GM12878 (cell line): ENCODE results near the gene TXNL4A. TPM values are rescaled to one million over a fixed set of nuclear protein-coding genes. Genes with fewer than 3 reads are reported as not detected.

Source experiments
- ATAC-seq: fragments of 200-7000 bp; cut with Tn5 transposase; 3 replicates; pipeline ENCODE4 v1.9.1; 2020; ENCODE audit warnings: mild to moderate bottlenecking, moderate library complexity
- BruUV-seq: library from RNA; stranded (reverse); fragments of 400-500 nt; replicated peaks from 2 replicates; lab custom pipeline; 2021; lab: Mats Ljungman, UMichigan
- CTCF ChIA-PET: fragments of 300-600 bp; sonication (Branson Sonifier 250); formaldehyde crosslinking; extraction: SDS; loops from one replicate; lab custom pipeline; 2021; ENCODE audit warnings: inconsistent platforms; lab: Yijun Ruan, JAX
- POLR2A ChIA-PET: fragments of 350-600 bp; formaldehyde crosslinking; extraction: SDS; loops from one replicate; lab custom pipeline; 2021; ENCODE audit warnings: inconsistent platforms; lab: Charles Lee
- RAD21 ChIA-PET: fragments of 300-600 bp; sonication (Branson Sonifier 250); formaldehyde crosslinking; loops from one replicate; lab custom pipeline; 2023; ENCODE audit warnings: antibody characterized with exemption; ENCODE audit not compliant: unreplicated experiment; lab: Charles Lee
- SMC1A ChIA-PET: fragments of 300-600 bp; sonication (Branson Sonifier 250); formaldehyde crosslinking; loops from one replicate; lab custom pipeline; 2023; ENCODE audit not compliant: unreplicated experiment, uncharacterized antibody; lab: Charles Lee
- DNase-seq: peaks from one replicate; pipeline ENCODE4 v3.0.0-alpha.2; 2011; ENCODE audit warnings: low read depth, low spot score
- FAIRE-seq: peaks from 3 replicates; lab custom pipeline; 2011; peaks lifted over from hg19 to GRCh38; lab: Jason Lieb, UNC
- H2AFZ ChIP-seq: 2 replicates; pipeline ENCODE4 v1.6.0; 2011; ENCODE audit warnings: low read depth, low read length, control low read depth; ENCODE audit not compliant: control insufficient read depth
- H3K27ac ChIP-seq: 2 replicates; pipeline ENCODE4 v1.5.1; 2011; ENCODE audit warnings: control low read depth; ENCODE audit not compliant: control insufficient read depth, insufficient read depth
- H3K27me3 ChIP-seq, 2 experiments: replicated peaks in 1 of 2; 2 replicates each; pipeline versions ENCODE4 v1.6.0 to v1.6.1; 2011; ENCODE audit warnings: low read length in 1 of 2; ENCODE audit not compliant: control insufficient read depth in 2 of 2, insufficient read depth in 2 of 2
- H3K36me3 ChIP-seq, 2 experiments: 2 replicates each; pipeline ENCODE4 v1.5.1; 2011; ENCODE audit warnings: low read length in 1 of 2; ENCODE audit not compliant: control insufficient read depth in 2 of 2, insufficient read depth in 2 of 2
- H3K4me1 ChIP-seq: 2 replicates; pipeline ENCODE4 v1.6.1; 2011; ENCODE audit warnings: mild to moderate bottlenecking, low read length, moderate library complexity, mixed read lengths; ENCODE audit not compliant: control insufficient read depth, insufficient read depth
- H3K4me2 ChIP-seq: 2 replicates; pipeline ENCODE4 v1.6.0; 2011; ENCODE audit warnings: control low read depth; ENCODE audit not compliant: control insufficient read depth, insufficient read depth
- H3K4me3 ChIP-seq: fragments of 200-600 bp; sonication (generic); 2 replicates; pipeline ENCODE4 v1.5.1; 2016
- H3K79me2 ChIP-seq: 2 replicates; pipeline ENCODE4 v1.6.0; 2011; ENCODE audit warnings: low read length; ENCODE audit not compliant: control insufficient read depth, insufficient read depth
- H3K9ac ChIP-seq: 2 replicates; pipeline ENCODE4 v1.8.0; 2011; ENCODE audit warnings: low read length, control low read depth, mixed read lengths; ENCODE audit not compliant: control insufficient read depth, insufficient read depth
- H3K9me3 ChIP-seq: replicated peaks from 3 replicates; pipeline ENCODE4 v1.5.1; 2011; ENCODE audit warnings: mild to moderate bottlenecking, low read length; ENCODE audit not compliant: control insufficient read depth, insufficient read depth
- H4K20me1 ChIP-seq: 2 replicates; pipeline ENCODE4 v1.6.0; 2011; ENCODE audit not compliant: control insufficient read depth, insufficient read depth
- CHD1 ChIP-seq: IDR thresholded peaks from 2 replicates; pipeline ENCODE4 v1.6.1; 2012; ENCODE audit warnings: low read depth, low read length, improper control_type of control experiment
- DPF2 ChIP-seq: fragments of 450-650 bp; IDR thresholded peaks from 2 replicates; pipeline ENCODE4 v1.6.1; 2017; ENCODE audit warnings: mild to moderate bottlenecking
- EED ChIP-seq: sonication (generic); IDR thresholded peaks from 2 replicates; pipeline ENCODE4 v1.6.1; 2016; ENCODE audit warnings: antibody characterized with exemption, low read depth
- ETV6 ChIP-seq, 2 experiments: fragments of 450-650 bp in 1 of 2; IDR thresholded peaks in 1 of 2; conservative IDR thresholded peaks in 1 of 2; 2 replicates each; pipeline ENCODE4 v1.6.1; 2014; ENCODE audit warnings: antibody characterized with exemption in 1 of 2, borderline replicate concordance in 1 of 2, low read depth in 1 of 2, mild to moderate bottlenecking in 1 of 2, moderate library complexity in 1 of 2
- FOS ChIP-seq: IDR thresholded peaks from 3 replicates; pipeline ENCODE4 v1.6.1; 2011; ENCODE audit warnings: borderline replicate concordance; ENCODE audit not compliant: insufficient read length; ENCODE audit errors: extremely low read depth
- FOXM1 ChIP-seq: IDR thresholded peaks from 2 replicates; pipeline ENCODE4 v1.6.1; 2012; ENCODE audit warnings: low read depth, mild to moderate bottlenecking, inconsistent platforms, low read length, moderate library complexity
- GATAD2B ChIP-seq: fragments of 450-650 bp; conservative IDR thresholded peaks from 2 replicates; pipeline ENCODE4 v1.6.1; 2017; ENCODE audit warnings: low read depth, mild to moderate bottlenecking, moderate library complexity
- IKZF2 ChIP-seq, 2 experiments: fragments of 450-650 bp; IDR thresholded peaks; 2 replicates each; pipeline ENCODE4 v1.6.1; 2017; ENCODE audit warnings: mild to moderate bottlenecking in 2 of 2, moderate library complexity in 2 of 2
- JUND ChIP-seq: IDR thresholded peaks from 2 replicates; pipeline ENCODE4 v1.6.1; 2012; ENCODE audit warnings: low read depth, mild to moderate bottlenecking, low read length, improper control_type of control experiment, moderate library complexity
- MTA2 ChIP-seq: fragments of 450-650 bp; IDR thresholded peaks from 2 replicates; pipeline ENCODE4 v1.6.1; 2016; ENCODE audit warnings: low read depth, mild to moderate bottlenecking, moderate library complexity
- NR2F1 ChIP-seq: fragments of 450-650 bp; conservative IDR thresholded peaks from 2 replicates; pipeline ENCODE4 v1.6.1; 2017; ENCODE audit warnings: mild to moderate bottlenecking
- PAX5 ChIP-seq: IDR thresholded peaks from 2 replicates; pipeline ENCODE4 v1.6.1; 2011; ENCODE audit warnings: low read depth, low read length, borderline replicate concordance
- SIN3A ChIP-seq: IDR thresholded peaks from 2 replicates; pipeline ENCODE4 v1.6.1; 2012; ENCODE audit warnings: low read depth, low read length, improper control_type of control experiment
- TAF1 ChIP-seq: IDR thresholded peaks from 2 replicates; pipeline ENCODE4 v1.6.1; 2011; ENCODE audit warnings: mild to moderate bottlenecking, low read depth, low read length, borderline replicate concordance
- TARDBP ChIP-seq: IDR thresholded peaks from 2 replicates; pipeline ENCODE4 v1.6.1; 2016; ENCODE audit warnings: borderline replicate concordance
- WGBS: methylation state at CpG from one replicate; pipeline ENCODE4 v1.1.6; 2016; ENCODE audit warnings: low lambda C conversion rate; ENCODE audit not compliant: insufficient replicate concordance, insufficient coverage; ENCODE audit errors: missing lambda C conversion rate; 5-methylcytosine and 5-hydroxymethylcytosine counted together
- in situ Hi-C: fragments of 300-500 bp; cut with MboI; formaldehyde crosslinking; loops from 9 replicates; pipeline ENCODE4 v1.14.3; 2018; ENCODE audit warnings: mixed read lengths
- intact Hi-C: fragments of 100-400 bp; cut with micrococcal nuclease; formaldehyde crosslinking; loops from one replicate; pipeline ENCODE4 v1.14.2; 2022; ENCODE audit not compliant: unreplicated experiment
- polyA plus RNA-seq, 11 experiments: library from polyadenylated mRNA; depleted of rRNA in 4 of 11; unstranded in 6 of 11; stranded (reverse) in 5 of 11; fragments of >200 nt; fragmentation: Nextera tagmentation in 4 of 11; fragmentation: Illumina TruSeq in 1 of 11; extraction: Ambion mirVana in 4 of 11; extraction: Trizol in 1 of 11; gene quantifications; 1 replicate in 1 of 11; 2 replicates in 10 of 11; pipeline versions ENCODE4 v1.2.1 to v1.2.3, GENCODE V29; 2011 to 2016; ENCODE audit warnings: inconsistent platforms in 2 of 11, missing spikeins in 2 of 11, low read depth in 1 of 11
- total RNA-seq, 4 experiments: library from RNA; depleted of rRNA in 3 of 4; stranded (reverse); fragments of >200 nt in 3 of 4; fragmentation: Illumina TruSeq in 1 of 4; extraction: Trizol in 1 of 4; gene quantifications; 2 replicates each; pipeline versions ENCODE4 v1.2.1 to v1.2.3, GENCODE V29; 2013 to 2021
- TF ChIP-seq, protein P1 (sequence below): IDR thresholded peaks from 2 replicates; pipeline ENCODE4 v1.6.1; 2011; ENCODE audit warnings: low read depth, mild to moderate bottlenecking, low read length, moderate library complexity, borderline replicate concordance; ENCODE audit errors: extremely low read depth
- TF ChIP-seq, protein P2 (sequence below): fragments of 450-650 bp; IDR thresholded peaks from 2 replicates; pipeline ENCODE4 v1.6.1; 2017; ENCODE audit warnings: low read depth, mild to moderate bottlenecking, moderate library complexity

The TXNL4A gene
- total and polyA plus RNA-seq, 10 of the 15 experiments (the other 5 are each of a cell fraction or from before 2014, with no cell fraction given) = 38.4 to 329 (median 128) TPM

DNA sequence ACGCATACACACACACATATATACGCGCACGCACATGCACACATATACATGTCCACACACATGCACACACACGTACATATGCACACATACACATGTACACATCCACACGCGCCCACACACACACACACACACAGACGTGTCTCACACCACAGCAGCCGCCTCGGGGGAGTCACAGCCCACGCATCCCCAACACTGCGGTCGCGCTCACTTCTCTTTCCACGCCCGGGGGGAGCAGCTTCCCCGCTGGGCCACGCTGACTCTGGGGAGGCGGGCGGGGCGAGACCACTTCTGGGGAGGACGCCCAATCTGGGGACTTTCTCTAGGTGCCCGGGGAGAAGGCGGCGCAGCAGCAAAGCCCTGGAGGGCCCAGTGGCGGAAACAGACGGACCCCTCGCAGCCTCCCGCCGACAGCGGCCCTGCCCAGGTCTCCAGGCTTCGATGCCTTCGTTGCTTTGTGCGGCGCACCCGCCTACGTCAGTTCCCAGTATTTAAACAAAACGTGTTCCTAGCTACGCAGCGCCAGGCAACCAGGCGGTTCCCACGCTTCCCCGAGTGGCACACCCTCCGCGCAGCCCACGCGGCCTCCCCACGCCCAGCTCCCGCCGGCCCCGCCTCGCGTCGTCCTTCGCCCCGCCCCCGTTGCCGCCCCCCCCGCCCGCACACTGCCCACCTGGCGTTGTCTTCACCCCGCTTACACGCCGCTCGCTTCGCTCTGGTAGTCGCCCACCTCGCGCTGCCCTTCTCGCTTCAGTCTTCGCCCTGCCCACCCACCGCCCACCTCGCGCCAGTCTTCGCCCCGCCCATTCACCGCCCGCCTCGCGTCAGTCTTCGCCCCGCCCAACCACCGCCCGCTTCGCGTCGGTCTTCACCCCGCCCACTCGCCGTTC lies 45.1 kb upstream of the TXNL4A start:
- Histone ChIP-seq H3K27ac (peak overlapping the region; percentile 60), H4K20me1 (no peaks in the 10 kb centered on the region), H3K4me1 (peaks cover 3% of the 10 kb centered on the region; the same call in 1 of the 2 replicates), H3K4me3 (peak overlapping the region; percentile 64), H3K9ac (peak overlapping the region; percentile 57; the same call in 1 of the 2 replicates), H3K27me3 (no peaks in the 10 kb centered on the region), H2AFZ (peak overlapping the region; percentile 89), H3K79me2 (peaks cover 16% of the 10 kb centered on the region), H3K36me3 (no peaks in the 10 kb centered on the region), H3K4me2 (peak overlapping the region; percentile 90), H3K9me3 (no peaks in the 10 kb centered on the region)
- TSS peak; percentile 77 for BruUV-seq
- 6% methylated on average over 55 of the region's 90 CpGs for WGBS
- no peak for FAIRE-seq
- intact Hi-C loops (loop anchor here (1.0 to 5.0 kb wide), 4 partner anchors 46 to 354 kb away; partner anchors contain the start of genes CTDP1 and TXNL4A), in situ Hi-C loops (no loop called here)
- POLR2A ChIA-PET = interaction anchor here (0.6 to 1.8 kb wide), 6 partner anchors 12 to 504 kb away, joined by 3 to 6 read pairs (median 4); no protein-coding TSS in a partner anchor
- RAD21 ChIA-PET = interaction anchor here (0.6 to 2.1 kb wide), 8 partner anchors 46 to 659 kb away, joined by 3 to 9 read pairs (median 4); partner anchors contain the start of gene ADNP2
- no peak for DNase-seq
- peak; percentile 86 for ATAC-seq
- SMC1A ChIA-PET = interaction anchor here (0.8 to 1.3 kb wide), 2 partner anchors 9 to 122 kb away, joined by 3 to 4 read pairs; no protein-coding TSS in a partner anchor
- CTCF ChIA-PET = interaction anchor here (1.0 to 1.1 kb wide), 2 partner anchors 50 to 126 kb away, joined by 3 to 5 read pairs; no protein-coding TSS in a partner anchor
- TF ChIP-seq, protein P1, sequence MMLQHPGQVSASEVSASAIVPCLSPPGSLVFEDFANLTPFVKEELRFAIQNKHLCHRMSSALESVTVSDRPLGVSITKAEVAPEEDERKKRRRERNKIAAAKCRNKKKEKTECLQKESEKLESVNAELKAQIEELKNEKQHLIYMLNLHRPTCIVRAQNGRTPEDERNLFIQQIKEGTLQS = no peak
- TF ChIP-seq TAF1 (no peak), FOXM1 (no peak), FOS (no peak), JUND (0 out of 2 replicates have a peak, but pooled peaks have one; percentile 19), PAX5 (peak; percentile 72; the same call in 1 of the 2 replicates), MTA2 (peak; percentile 34; the same call in 1 of the 2 replicates), EED (peak; percentile 54; the same call in 1 of the 2 replicates), CHD1 (no peak), ETV6 (conservative IDR thresholded peaks at IDR 0.05 in 1 of 2, IDR thresholded peaks at IDR 0.05 in 1 of 2; ENCODE audit: borderline replicate concordance in 1 of 2, low read depth in 1 of 2) (no peak), IKZF2 (IDR thresholded peaks at IDR 0.05) (peak; percentile 63 to 65), TARDBP (peak; percentile 52; the same call in 1 of the 2 replicates), NR2F1 (0 out of 2 replicates have a peak, but pooled peaks have one; percentile 20), SIN3A (no peak; the same call in 1 of the 2 replicates), GATAD2B (peak; percentile 73), DPF2 (peak; percentile 78; the same call in 1 of the 2 replicates)
- TF ChIP-seq, protein P2, sequence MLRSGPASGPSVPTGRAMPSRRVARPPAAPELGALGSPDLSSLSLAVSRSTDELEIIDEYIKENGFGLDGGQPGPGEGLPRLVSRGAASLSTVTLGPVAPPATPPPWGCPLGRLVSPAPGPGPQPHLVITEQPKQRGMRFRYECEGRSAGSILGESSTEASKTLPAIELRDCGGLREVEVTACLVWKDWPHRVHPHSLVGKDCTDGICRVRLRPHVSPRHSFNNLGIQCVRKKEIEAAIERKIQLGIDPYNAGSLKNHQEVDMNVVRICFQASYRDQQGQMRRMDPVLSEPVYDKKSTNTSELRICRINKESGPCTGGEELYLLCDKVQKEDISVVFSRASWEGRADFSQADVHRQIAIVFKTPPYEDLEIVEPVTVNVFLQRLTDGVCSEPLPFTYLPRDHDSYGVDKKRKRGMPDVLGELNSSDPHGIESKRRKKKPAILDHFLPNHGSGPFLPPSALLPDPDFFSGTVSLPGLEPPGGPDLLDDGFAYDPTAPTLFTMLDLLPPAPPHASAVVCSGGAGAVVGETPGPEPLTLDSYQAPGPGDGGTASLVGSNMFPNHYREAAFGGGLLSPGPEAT = no peak
